SK-N-SH (cell line): Measurements from ENCODE around the gene CCDC50. TPM values are rescaled to one million over a fixed set of nuclear protein-coding genes. Genes with fewer than 3 reads are reported as not detected.

Experiments
- CTCF ChIA-PET: fragments of 300-600, 350-600 bp; formaldehyde crosslinking; extraction: SDS; loops from one replicate; lab custom pipeline; 2021; lab: Yijun Ruan, JAX
- POLR2A ChIA-PET: fragments of 350-600 bp; sonication (Branson Sonifier 250); formaldehyde crosslinking; extraction: SDS; loops from one replicate; lab custom pipeline; 2020; ENCODE audit warnings: antibody characterized with exemption, inconsistent platforms; lab: Yijun Ruan, JAX
- DNase-seq: peaks from one replicate; pipeline ENCODE4 v3.0.0; 2012
- H2AFZ ChIP-seq: fragments of 200-600 bp; sonication (generic); 2 replicates; pipeline ENCODE4 v1.8.1; 2016; ENCODE audit warnings: antibody characterized with exemption, mild to moderate bottlenecking, low read depth
- H3F3A ChIP-seq: fragments of 200-600 bp; sonication (generic); replicated peaks from 2 replicates; pipeline ENCODE3; 2016; ENCODE audit warnings: antibody characterized with exemption, mild to moderate bottlenecking; ENCODE audit not compliant: insufficient read depth
- H3K27ac ChIP-seq, 2 experiments: fragments of 200-500 bp in 1 of 2; fragments of 200-600 bp in 1 of 2; sonication (Bioruptor generic) in 1 of 2; sonication (generic), shearing (Covaris generic) in 1 of 2; 2 replicates each; pipeline versions ENCODE4 v1.5.1 to v1.6.1; 2014 to 2016; ENCODE audit warnings: low read depth in 2 of 2, inconsistent platforms in 1 of 2, low read length in 1 of 2, mild to moderate bottlenecking in 1 of 2, mixed read lengths in 1 of 2
- H3K27me3 ChIP-seq: fragments of 200-600 bp; sonication (generic), shearing (Covaris generic); 2 replicates; pipeline ENCODE4 v1.6.1; 2016; ENCODE audit warnings: mixed run types; ENCODE audit not compliant: insufficient read depth
- H3K36me3 ChIP-seq, 2 experiments: fragments of 200-500 bp in 1 of 2; fragments of 200-600 bp in 1 of 2; sonication (Bioruptor generic) in 1 of 2; sonication (generic) in 1 of 2; replicated peaks in 1 of 2; 2 replicates each; pipeline versions ENCODE3 to v1.5.1; 2014 to 2016; ENCODE audit warnings: low read length in 1 of 2, mild to moderate bottlenecking in 1 of 2; ENCODE audit not compliant: insufficient read depth in 2 of 2, control insufficient read depth in 1 of 2
- H3K4me1 ChIP-seq, 2 experiments: fragments of 200-500 bp in 1 of 2; fragments of 200-600 bp in 1 of 2; sonication (Bioruptor generic) in 1 of 2; sonication (generic), shearing (Covaris generic) in 1 of 2; 2 replicates each; pipeline versions ENCODE4 v1.5.1 to v1.6.1; 2014 to 2016; ENCODE audit warnings: low read depth in 1 of 2, low read length in 1 of 2, mixed run types in 1 of 2; ENCODE audit not compliant: insufficient read depth in 2 of 2, control insufficient read depth in 1 of 2
- H3K4me2 ChIP-seq: fragments of 200-600 bp; sonication (generic), shearing (Covaris generic); 2 replicates; pipeline ENCODE4 v1.6.1; 2017; ENCODE audit warnings: mixed run types
- H3K4me3 ChIP-seq, 2 experiments: fragments of 200-500 bp in 1 of 2; fragments of 200-600 bp in 1 of 2; sonication (Bioruptor generic) in 1 of 2; sonication (generic), shearing (Covaris generic) in 1 of 2; 2 replicates each; pipeline versions ENCODE4 v1.5.1 to v1.8.1; 2014 to 2016; ENCODE audit warnings: low read depth in 2 of 2, inconsistent platforms in 1 of 2, low read length in 1 of 2, mild to moderate bottlenecking in 1 of 2, mixed read lengths in 1 of 2, moderate library complexity in 1 of 2
- H3K79me2 ChIP-seq: fragments of 200-600 bp; sonication (generic); 2 replicates; pipeline ENCODE4 v1.8.1; 2017; ENCODE audit warnings: mild to moderate bottlenecking; ENCODE audit not compliant: insufficient read depth
- H3K9ac ChIP-seq: fragments of 200-600 bp; sonication (generic); 2 replicates; pipeline ENCODE4 v1.6.1; 2017; ENCODE audit warnings: mixed run types
- H3K9me2 ChIP-seq: fragments of 200-600 bp; sonication (generic); 2 replicates; pipeline ENCODE4 v1.6.1; 2017; ENCODE audit warnings: mixed run types
- H3K9me3 ChIP-seq: fragments of 200-600 bp; sonication (generic); 2 replicates; pipeline ENCODE4 v1.6.1; 2017; ENCODE audit warnings: mixed run types, mild to moderate bottlenecking, moderate library complexity
- H4K20me1 ChIP-seq: fragments of 200-600 bp; sonication (generic); 2 replicates; pipeline ENCODE4 v1.6.1; 2017; ENCODE audit warnings: mild to moderate bottlenecking, mixed run types; ENCODE audit not compliant: insufficient read depth
- EP300 ChIP-seq, 2 experiments: IDR thresholded peaks; 2 replicates each; pipeline versions ENCODE4 v1.4.0 to v1.6.1; 2012; ENCODE audit warnings: borderline replicate concordance in 1 of 2, low read depth in 1 of 2, low read length in 1 of 2
- EZH2phosphoT487 ChIP-seq: fragments of 200-600 bp; sonication (generic); IDR thresholded peaks from 2 replicates; pipeline ENCODE4 v1.6.1; 2017; ENCODE audit warnings: low read depth, mixed run types, mild to moderate bottlenecking, antibody characterized with exemption, moderate library complexity, borderline replicate concordance
- FOXJ3 ChIP-seq: sonication (generic); formaldehyde crosslinking; IDR thresholded peaks from 2 replicates; pipeline ENCODE4 v1.5.1; 2020; ENCODE audit warnings: mild to moderate bottlenecking, missing genetic modification reagents
- FOXM1 ChIP-seq: IDR thresholded peaks from 2 replicates; pipeline ENCODE4 v1.4.0; 2012; ENCODE audit warnings: low read depth, mild to moderate bottlenecking
- GABPA ChIP-seq: IDR thresholded peaks from 2 replicates; pipeline ENCODE4 v1.4.0; 2012; ENCODE audit warnings: low read depth, mild to moderate bottlenecking
- GATA2 ChIP-seq: sonication (generic); formaldehyde crosslinking; IDR thresholded peaks from 2 replicates; pipeline ENCODE4 v1.5.0; 2020; ENCODE audit warnings: mild to moderate bottlenecking, missing genetic modification reagents
- IRF3 ChIP-seq: fragments of 150-350 bp; IDR thresholded peaks from 2 replicates; pipeline ENCODE4 v1.6.1; 2016; ENCODE audit warnings: mild to moderate bottlenecking, low read depth, low read length
- JUND ChIP-seq: IDR thresholded peaks from 2 replicates; pipeline ENCODE4 v1.4.0; 2012
- MAX ChIP-seq: IDR thresholded peaks from 2 replicates; pipeline ENCODE4 v1.4.0; 2012; ENCODE audit warnings: low read depth
- NFIC ChIP-seq: IDR thresholded peaks from 2 replicates; pipeline ENCODE4 v1.4.0; 2012; ENCODE audit warnings: borderline replicate concordance
- NRF1 ChIP-seq: IDR thresholded peaks from 2 replicates; pipeline ENCODE4 v1.6.1; 2012; ENCODE audit warnings: low read depth, mild to moderate bottlenecking, low read length
- POLR2AphosphoS5 ChIP-seq: IDR thresholded peaks from 2 replicates; pipeline ENCODE4 v1.6.1; 2012; ENCODE audit warnings: low read depth, low read length
- REST ChIP-seq: IDR thresholded peaks from 2 replicates; pipeline ENCODE4 v1.6.1; 2012; ENCODE audit warnings: mild to moderate bottlenecking, low read depth, low read length, moderate library complexity
- RXRA ChIP-seq: IDR thresholded peaks from 2 replicates; pipeline ENCODE4 v1.4.0; 2012; ENCODE audit warnings: low read depth, mild to moderate bottlenecking, borderline replicate concordance
- SIN3A ChIP-seq: IDR thresholded peaks from 2 replicates; pipeline ENCODE4 v1.6.1; 2012; ENCODE audit warnings: low read depth, mild to moderate bottlenecking, low read length, moderate library complexity, borderline replicate concordance
- TEAD4 ChIP-seq: IDR thresholded peaks from 2 replicates; pipeline ENCODE4 v1.4.0; 2012; ENCODE audit warnings: mild to moderate bottlenecking, borderline replicate concordance; ENCODE audit not compliant: insufficient read depth
- USF2 ChIP-seq: fragments of 150-350 bp; IDR thresholded peaks from 2 replicates; pipeline ENCODE4 v1.6.1; 2017; ENCODE audit warnings: antibody characterized with exemption, low read length, low read depth, borderline replicate concordance
- YY1 ChIP-seq: IDR thresholded peaks from 2 replicates; pipeline ENCODE4 v1.4.0; 2012; ENCODE audit warnings: low read depth, mild to moderate bottlenecking
- ZBTB33 ChIP-seq: IDR thresholded peaks from 2 replicates; pipeline ENCODE4 v1.4.0; 2012; ENCODE audit warnings: low read depth, borderline replicate concordance
- WGBS: methylation state at CpG from one replicate; pipeline ENCODE4 v1.1.6; 2017; ENCODE audit warnings: low lambda C conversion rate; 5-methylcytosine and 5-hydroxymethylcytosine counted together
- polyA plus RNA-seq, 3 experiments: library from polyadenylated mRNA; depleted of rRNA; stranded (reverse); fragments of >200 nt; gene quantifications; 2 replicates each; pipeline ENCODE4 v1.2.3, GENCODE V29; 2012

The CCDC50 gene
- polyA plus RNA-seq, 1 of the 3 experiments (the other 2 are of a cell fraction), result 21.9 TPM

- Histone ChIP-seq H3K79me2 (peaks cover 88% of the 10 kb centered on the region), H3F3A (peaks cover 8% of the 10 kb centered on the region), H3K9me2 (no peaks in the 10 kb centered on the region), H3K27me3 (no peaks in the 10 kb centered on the region), H3K4me1 (peaks cover 0 to 34% of the 10 kb centered on the region in 2 experiments; a peak in 3 of 4 replicates), H3K27ac (no peak overlapping the region), H3K4me3 (no peak overlapping the region), H3K9ac (no peak overlapping the region), H3K9me3 (no peaks in the 10 kb centered on the region), H2AFZ (no peak overlapping the region), H4K20me1 (peaks cover 28% of the 10 kb centered on the region), H3K4me2 (no peak overlapping the region), H3K36me3 (peaks cover 5 to 9% of the 10 kb centered on the region in 2 experiments)
- no peak for DNase-seq
- ChIA-PET POLR2A (no interaction called here), CTCF (no interaction called here)
- WGBS, result 96% methylated on average over 7 of the region's 7 CpGs
- TF ChIP-seq RXRA (no peak), IRF3 (no peak), YY1 (no peak), REST (no peak), EZH2phosphoT487 (no peak), GATA2 (CRISPR knock-in tag) (no peak), USF2 (no peak), MAX (no peak), GABPA (no peak), NRF1 (no peak), FOXM1 (no peak), EP300 (IDR thresholded peaks at IDR 0.05; ENCODE audit: borderline replicate concordance in 1 of 2, low read depth in 1 of 2, low read length in 1 of 2) (no peak), FOXJ3 (no peak), SIN3A (no peak), JUND (no peak), NFIC (no peak), POLR2AphosphoS5 (no peak), ZBTB33 (no peak), TEAD4 (no peak)
These were observed 24.0 kb downstream of the CCDC50 start for GRCh38 chr3:191353022-191353777.
